ENCODE results near the gene PHLDB1. TPM values are rescaled to one million over a fixed set of nuclear protein-coding genes. Genes with fewer than 3 reads are reported as not detected.

Gene PHLDB1
- total RNA-seq, 1 donor: 132 TPM

DNA sequence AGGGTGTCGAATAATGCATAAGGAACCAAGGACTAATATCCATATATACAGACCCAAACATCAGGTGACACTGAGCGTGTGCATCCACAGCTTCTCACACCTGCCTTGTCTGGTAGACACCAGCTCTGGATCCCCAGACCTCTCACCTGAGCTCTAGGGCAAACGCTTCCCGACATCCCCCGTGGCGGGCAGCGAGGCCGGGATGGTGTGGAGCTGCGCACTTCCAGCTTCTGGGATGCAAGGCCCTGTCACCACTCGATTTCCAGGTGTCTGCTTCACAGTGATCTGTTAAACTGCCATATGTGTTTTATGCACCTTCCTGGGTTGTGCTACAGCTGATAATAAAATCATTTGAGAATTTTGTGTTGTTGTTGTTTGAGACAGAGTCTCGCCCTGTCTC is 87.4 kb downstream of the PHLDB1 start:
- TF ChIP-seq, protein P1, sequence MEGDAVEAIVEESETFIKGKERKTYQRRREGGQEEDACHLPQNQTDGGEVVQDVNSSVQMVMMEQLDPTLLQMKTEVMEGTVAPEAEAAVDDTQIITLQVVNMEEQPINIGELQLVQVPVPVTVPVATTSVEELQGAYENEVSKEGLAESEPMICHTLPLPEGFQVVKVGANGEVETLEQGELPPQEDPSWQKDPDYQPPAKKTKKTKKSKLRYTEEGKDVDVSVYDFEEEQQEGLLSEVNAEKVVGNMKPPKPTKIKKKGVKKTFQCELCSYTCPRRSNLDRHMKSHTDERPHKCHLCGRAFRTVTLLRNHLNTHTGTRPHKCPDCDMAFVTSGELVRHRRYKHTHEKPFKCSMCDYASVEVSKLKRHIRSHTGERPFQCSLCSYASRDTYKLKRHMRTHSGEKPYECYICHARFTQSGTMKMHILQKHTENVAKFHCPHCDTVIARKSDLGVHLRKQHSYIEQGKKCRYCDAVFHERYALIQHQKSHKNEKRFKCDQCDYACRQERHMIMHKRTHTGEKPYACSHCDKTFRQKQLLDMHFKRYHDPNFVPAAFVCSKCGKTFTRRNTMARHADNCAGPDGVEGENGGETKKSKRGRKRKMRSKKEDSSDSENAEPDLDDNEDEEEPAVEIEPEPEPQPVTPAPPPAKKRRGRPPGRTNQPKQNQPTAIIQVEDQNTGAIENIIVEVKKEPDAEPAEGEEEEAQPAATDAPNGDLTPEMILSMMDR (IDR thresholded peaks at IDR 0.05; ENCODE audit: insufficient read depth, low read depth, low read length): no peak
- no peak for DNase-seq (ENCODE audit: low read depth)
- no peak overlapping the region for H3K4me3 ChIP-seq (ENCODE audit: low read depth, low read length)

DNA sequence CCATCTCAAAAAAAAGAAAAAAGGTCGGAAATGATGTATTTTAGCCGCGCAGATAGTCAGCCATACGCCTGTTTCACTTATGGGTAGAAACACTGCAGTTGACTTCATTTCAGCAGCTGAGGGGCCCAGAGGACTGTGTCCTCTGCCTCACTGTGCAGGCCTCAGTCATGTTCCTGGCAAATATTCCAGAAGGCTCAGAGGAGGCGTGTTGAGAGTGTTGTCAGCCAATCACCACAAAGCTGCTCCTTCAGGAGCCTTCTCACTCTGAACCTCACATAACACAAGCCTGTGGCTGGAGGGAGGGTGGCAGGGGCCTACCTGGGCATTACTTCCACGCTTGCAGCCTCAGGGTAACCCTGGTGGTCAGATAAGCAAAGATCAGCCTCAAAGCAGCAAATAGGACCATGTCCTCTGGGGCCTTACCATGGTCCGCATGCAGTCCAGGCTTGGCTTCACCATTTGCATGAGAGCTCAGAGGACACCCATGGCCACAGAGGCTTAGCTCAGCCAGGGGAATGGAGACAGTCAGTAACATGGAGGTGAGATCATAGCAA is 89.3 kb downstream of the PHLDB1 start:
- DNase-seq (ENCODE audit: low read depth): no peak
- no peak overlapping the region for H3K4me3 ChIP-seq (ENCODE audit: low read depth, low read length)
- TF ChIP-seq, protein P1 (IDR thresholded peaks at IDR 0.05; ENCODE audit: insufficient read depth, low read depth, low read length): no peak

DNA sequence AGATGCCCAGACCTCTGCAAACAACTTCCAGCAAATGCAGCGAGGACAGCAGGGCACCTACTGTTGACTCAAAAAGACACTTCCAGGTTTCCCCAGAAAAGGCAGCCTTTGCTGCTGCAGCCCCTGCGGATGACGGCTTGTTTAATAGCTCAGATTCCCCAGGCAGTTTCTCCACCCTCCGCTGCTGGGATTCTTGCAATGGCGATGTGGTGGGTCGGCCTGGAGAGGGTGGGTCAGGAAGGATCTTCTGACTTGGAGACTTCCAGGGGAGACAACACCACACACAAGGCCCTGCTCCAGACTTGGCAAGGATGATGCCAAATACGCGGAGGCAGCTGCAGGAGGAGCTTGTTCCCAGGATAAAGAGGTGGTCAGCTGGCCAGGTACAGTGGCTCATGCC is 89.9 kb downstream of the PHLDB1 start:
- DNase-seq (ENCODE audit: low read depth): no peak
- TF ChIP-seq, protein P1 (IDR thresholded peaks at IDR 0.05; ENCODE audit: insufficient read depth, low read depth, low read length): no peak

DNA sequence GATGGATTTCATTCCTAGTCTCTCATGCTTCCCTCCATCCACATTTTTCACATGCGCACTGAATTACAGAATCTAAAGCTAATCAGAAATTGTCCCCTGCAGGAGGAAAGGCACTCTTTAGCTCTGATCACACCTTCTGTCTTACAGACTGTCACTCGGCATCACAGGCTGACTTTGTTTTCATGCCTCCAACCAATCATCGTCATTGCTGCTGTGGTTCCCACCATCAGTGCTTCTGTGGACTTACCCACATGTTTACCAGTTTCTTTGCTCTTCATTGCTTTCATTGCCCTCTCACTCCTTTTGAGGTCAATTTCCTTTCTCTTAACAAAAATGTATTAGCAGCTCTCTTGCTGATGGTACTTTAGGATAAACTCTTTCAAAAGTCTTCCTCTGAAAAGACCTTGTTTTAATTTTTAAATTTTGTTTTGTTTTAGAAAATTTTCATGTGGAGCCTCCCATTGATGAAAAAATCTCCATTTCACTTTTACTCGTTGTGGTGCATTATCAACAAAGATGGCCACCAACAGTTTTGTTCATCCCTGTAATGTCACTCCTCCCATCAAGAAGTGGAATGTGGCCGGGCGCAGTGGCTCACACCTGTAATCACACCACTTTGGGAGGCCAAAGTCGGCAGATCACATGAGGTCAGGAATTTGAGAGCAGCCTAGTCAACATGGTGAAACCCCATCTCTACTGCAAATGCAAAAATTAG is 92.2 kb downstream of the PHLDB1 start:
- DNase-seq (ENCODE audit: low read depth): no peak
- H3K4me3 ChIP-seq (ENCODE audit: low read depth, low read length): no peak overlapping the region
- TF ChIP-seq, protein P1 (IDR thresholded peaks at IDR 0.05; ENCODE audit: insufficient read depth, low read depth, low read length): no peak

More for the DNA sequence above, 89.9 kb downstream of the PHLDB1 start:
- no peak overlapping the region for H3K4me3 ChIP-seq (ENCODE audit: low read depth, low read length)

DNA sequence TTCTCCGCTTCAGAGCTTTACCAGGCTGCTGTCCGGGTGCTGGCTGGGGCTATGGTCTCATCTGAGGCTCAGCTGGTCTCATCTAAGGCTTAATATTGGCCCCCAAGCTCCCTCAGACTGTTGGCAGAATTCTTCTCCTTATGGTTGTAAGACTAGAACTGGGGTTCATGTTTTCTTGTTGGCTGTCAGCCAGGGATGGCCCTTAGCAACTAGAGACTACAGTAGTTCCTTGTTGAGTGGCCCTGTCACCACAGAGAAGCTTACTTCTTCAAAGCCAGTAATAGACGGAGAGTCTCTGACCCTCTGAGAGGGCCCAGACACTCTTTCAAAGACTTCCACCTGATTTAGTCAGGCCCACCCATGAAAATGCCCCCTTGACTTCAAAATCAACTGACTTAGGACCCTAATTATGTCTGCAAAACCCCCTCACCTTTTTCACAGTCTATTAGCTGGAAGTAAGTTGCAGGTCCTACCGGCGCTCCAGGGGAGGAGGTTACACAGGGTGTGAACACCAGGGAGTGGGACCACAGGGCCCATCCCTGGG is 96.2 kb downstream of the PHLDB1 start:
- TF ChIP-seq, protein P1 (IDR thresholded peaks at IDR 0.05; ENCODE audit: insufficient read depth, low read depth, low read length): no peak
- no peak overlapping the region for H3K4me3 ChIP-seq (ENCODE audit: low read depth, low read length)
- no peak for DNase-seq (ENCODE audit: low read depth)

DNA sequence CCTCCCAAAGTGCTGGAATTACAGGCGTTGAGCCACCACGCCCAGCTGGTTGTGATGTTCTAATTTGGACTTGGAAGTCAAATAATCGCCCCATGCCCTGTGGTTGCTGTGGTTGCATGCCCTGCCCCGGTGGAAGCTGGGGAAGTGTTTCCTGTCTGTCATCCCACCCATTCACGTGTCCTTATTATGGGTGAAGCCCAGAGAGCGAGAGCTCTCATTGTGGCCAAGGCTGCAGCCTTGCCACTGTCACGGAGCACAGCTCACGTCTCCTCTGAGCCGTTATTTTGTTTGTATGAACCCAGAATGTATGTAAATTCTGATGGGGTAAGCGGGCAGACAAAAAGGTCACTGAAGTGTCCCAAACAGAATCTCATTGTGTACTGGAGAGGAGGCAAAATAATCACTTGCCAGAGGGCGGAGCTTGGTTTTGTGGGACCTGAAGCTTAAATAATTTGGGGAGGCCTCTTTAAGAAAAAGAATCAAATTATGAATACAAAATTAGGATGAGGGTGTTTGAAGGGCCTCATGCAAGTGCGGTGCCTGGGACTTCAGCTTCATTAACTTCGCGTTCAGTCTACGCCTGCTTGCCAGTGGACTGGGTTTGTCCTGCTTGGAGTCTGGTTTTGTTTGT is 97.8 kb downstream of the PHLDB1 start:
- TF ChIP-seq, protein P1 (IDR thresholded peaks at IDR 0.05; ENCODE audit: insufficient read depth, low read depth, low read length): no peak
- no peak for DNase-seq (ENCODE audit: low read depth)
- H3K4me3 ChIP-seq (ENCODE audit: low read depth, low read length): no peak overlapping the region

Data from fibroblast of villous mesenchyme (primary cell).